ENCODE results near the gene TMSB10. TPM values are rescaled to one million over a fixed set of nuclear protein-coding genes. Genes with fewer than 3 reads are reported as not detected.
A peak's percentile ranks its signal among the peaks of the same experiment; 100 is the strongest.

Gene TMSB10
- polyA plus RNA-seq, 3 donors: 5,130 to 7,914 (median 6,847) TPM

- 94% methylated on average over 2 of the region's 3 CpGs for WGBS (ENCODE audit: insufficient coverage)
- H3K4me1 ChIP-seq (ENCODE audit: control insufficient read depth in 1 of 2, insufficient read depth in 2 of 2, low read length in 2 of 2): peaks cover 32 to 36% of the 10 kb centered on the region in 2 donors
- peak overlapping the region in 1 of 3 experiments; percentile 73 for H3K4me3 ChIP-seq (replicated peaks in 1 of 3; ENCODE audit: low read depth in 2 of 3, low read length in 3 of 3)
Observed at GRCh38 chr2:84927275-84927627, 21.8 kb downstream of the TMSB10 start.

GRCh38 chr2:84931384-84931821 is 25.9 kb downstream of the TMSB10 start:
- intact Hi-C loops (cut with micrococcal nuclease): no loop called here
- H3K27me3 ChIP-seq (ENCODE audit: control insufficient read depth in 2 of 2, insufficient read depth in 2 of 2, low read length in 2 of 2): no peaks in the 10 kb centered on the region
- no peak for TF ChIP-seq CTCF (IDR thresholded peaks at IDR 0.05)
- no peaks in the 10 kb centered on the region for H3K79me2 ChIP-seq (ENCODE audit: insufficient read depth, low read length)
- no peaks in the 10 kb centered on the region for H3K36me3 Mint-ChIP-seq
- no peak overlapping the region for H3K4me3 ChIP-seq (replicated peaks in 1 of 3; ENCODE audit: low read depth in 2 of 3, low read length in 3 of 3)
- no peak overlapping the region for H3K4me3 Mint-ChIP-seq
- H3K9ac ChIP-seq (ENCODE audit: insufficient read depth, low read length, poor library complexity, severe bottlenecking): no peak overlapping the region
- WGBS (ENCODE audit: insufficient coverage): 100% methylated on average over 1 of the region's 1 CpG
- no peaks in the 10 kb centered on the region for H4K20me1 ChIP-seq (ENCODE audit: insufficient read depth, low read length)
- H3K27me3 Mint-ChIP-seq (ENCODE audit: low read depth in 3 of 3): peaks cover 5 to 7% (median 7%) of the 10 kb centered on the region in 3 donors
- H3K27ac Mint-ChIP-seq: peak overlapping the region in 1 of 7 donors; percentile 37
- H3K9me3 Mint-ChIP-seq: no peaks in the 10 kb centered on the region
- H3K4me2 ChIP-seq (replicated peaks; ENCODE audit: extremely low read depth, low read length, poor library complexity, severe bottlenecking): no peak overlapping the region
- H3K36me3 ChIP-seq (replicated peaks in 1 of 2; ENCODE audit: control insufficient read depth in 1 of 2, insufficient read depth in 2 of 2, low read length in 2 of 2): no peaks in the 10 kb centered on the region
- no peaks in the 10 kb centered on the region for H3K9me3 ChIP-seq (replicated peaks in 1 of 2; ENCODE audit: control insufficient read depth in 1 of 2, insufficient read depth in 1 of 2, low read length in 2 of 2)
- DNase-seq: no peak
- no peak overlapping the region for H2AFZ ChIP-seq (ENCODE audit: insufficient read depth, low read depth, low read length, poor library complexity, severe bottlenecking)
- H3K4me1 Mint-ChIP-seq: peaks cover 7% of the 10 kb centered on the region
- H3K27ac ChIP-seq (ENCODE audit: low read depth in 1 of 2, low read length in 2 of 2): no peak overlapping the region
- H3K4me1 ChIP-seq (ENCODE audit: control insufficient read depth in 1 of 2, insufficient read depth in 2 of 2, low read length in 2 of 2): peaks cover 5 to 6% of the 10 kb centered on the region in 2 donors

More at GRCh38 chr2:84927275-84927627, 21.8 kb downstream of the TMSB10 start:
- H3K79me2 ChIP-seq (ENCODE audit: insufficient read depth, low read length): no peaks in the 10 kb centered on the region
- no peaks in the 10 kb centered on the region for H4K20me1 ChIP-seq (ENCODE audit: insufficient read depth, low read length)
- H3K36me3 ChIP-seq (replicated peaks in 1 of 2; ENCODE audit: control insufficient read depth in 1 of 2, insufficient read depth in 2 of 2, low read length in 2 of 2): no peaks in the 10 kb centered on the region
- Mint-ChIP-seq H3K9me3 (peaks cover 0 to 1% (median 0%) of the 10 kb centered on the region in 7 donors), H3K36me3 (no peaks in the 10 kb centered on the region), H3K27ac (no peak overlapping the region), H3K4me3 (no peak overlapping the region), H3K27me3 (ENCODE audit: low read depth in 3 of 3) (peaks cover 7 to 14% (median 9%) of the 10 kb centered on the region in 3 donors), H3K4me1 (peaks cover 30% of the 10 kb centered on the region)
- H3K27ac ChIP-seq (ENCODE audit: low read depth in 1 of 2, low read length in 2 of 2): no peak overlapping the region
- peak overlapping the region; percentile 87 for H3K4me2 ChIP-seq (replicated peaks; ENCODE audit: extremely low read depth, low read length, poor library complexity, severe bottlenecking)
- no peak overlapping the region for H2AFZ ChIP-seq (ENCODE audit: insufficient read depth, low read depth, low read length, poor library complexity, severe bottlenecking)
- peak; percentile 34 for TF ChIP-seq CTCF (IDR thresholded peaks at IDR 0.05)
- H3K27me3 ChIP-seq (ENCODE audit: control insufficient read depth in 2 of 2, insufficient read depth in 2 of 2, low read length in 2 of 2): no peaks in the 10 kb centered on the region
- no peak overlapping the region for H3K9ac ChIP-seq (ENCODE audit: insufficient read depth, low read length, poor library complexity, severe bottlenecking)
- intact Hi-C loops (cut with micrococcal nuclease): loop anchor here in 1 of 2 donors (2.0 to 5.0 kb wide), 3 partner anchors 35 to 432 kb away; partner anchors contain the start of gene TRABD2A
- H3K9me3 ChIP-seq (replicated peaks in 1 of 2; ENCODE audit: control insufficient read depth in 1 of 2, insufficient read depth in 1 of 2, low read length in 2 of 2): no peaks in the 10 kb centered on the region
- no peak for DNase-seq

Measured in CD14-positive monocyte (primary cell).